ENCODE data around the gene GPR55.

GRCh38 chr2:230863031-230863430, 62.0 kb downstream of the GPR55 start:
- TF ChIP-seq CEBPB (IDR thresholded peaks at IDR 0.05; ENCODE audit: low read depth) = no peak
- TF ChIP-seq CTCF (IDR thresholded peaks at IDR 0.05 in 2 of 3, conservative IDR thresholded peaks at IDR 0.05 in 1 of 3; ENCODE audit: borderline replicate concordance in 1 of 3, insufficient read depth in 1 of 3, low read depth in 2 of 3, low read length in 2 of 3) = no peak
- TF ChIP-seq POLR2A (IDR thresholded peaks at IDR 0.05; ENCODE audit: borderline replicate concordance, extremely low read depth, insufficient read depth, insufficient read length) = no peak
- no peak for TF ChIP-seq MAX (IDR thresholded peaks at IDR 0.05)
- no peak for TF ChIP-seq CBX3 (IDR thresholded peaks at IDR 0.05; ENCODE audit: low read depth)
- TF ChIP-seq YY1 (IDR thresholded peaks at IDR 0.05; ENCODE audit: extremely low read depth, insufficient replicate concordance, low read depth, low read length) = no peak
- no peak for TF ChIP-seq EZH2phosphoT487 (IDR thresholded peaks at IDR 0.05; ENCODE audit: borderline replicate concordance)
- no peak for TF ChIP-seq ZNF274 (IDR thresholded peaks at IDR 0.05; ENCODE audit: low read depth, low read length)

Measured in HCT116 (cell line).